CD4-positive, alpha-beta T cell (primary cell): Measurements from ENCODE around the gene USP37. TPM values are rescaled to one million over a fixed set of nuclear protein-coding genes. Genes with fewer than 3 reads are reported as not detected.

Source experiments
- ATAC-seq: fragments of 200-7000 bp; cut with Tn5 transposase; one replicate; pipeline ENCODE4 v1.10.0; 2022; ENCODE audit warnings: mild to moderate bottlenecking; ENCODE audit not compliant: poor library complexity
- CTCF ChIA-PET: fragments of 350-600 bp; sonication (Branson Sonifier 250); formaldehyde crosslinking; loops from one replicate; lab custom pipeline; 2021; ENCODE audit warnings: antibody characterized with exemption, inconsistent platforms; lab: Charles Lee
- POLR2A ChIA-PET: fragments of 350-600 bp; sonication (Branson Sonifier 250); formaldehyde crosslinking; loops from one replicate; lab custom pipeline; 2021; ENCODE audit warnings: antibody characterized with exemption, inconsistent platforms; lab: Charles Lee
- DNase-seq, 14 experiments: peaks; one replicate each; pipeline ENCODE4 v3.0.0-alpha.2; 2013 to 2020; ENCODE audit warnings: mixed read lengths in 2 of 14
- H3K27ac ChIP-seq, 2 donors: one replicate each; pipeline versions ENCODE4 v1.5.1 to v1.7.0; 2013; ENCODE audit warnings: low read length in 2 of 2, low read depth in 1 of 2, mild to moderate bottlenecking in 1 of 2
- H3K27me3 ChIP-seq, 2 experiments: 1 replicate in 1 of 2; 2 replicates in 1 of 2; pipeline versions ENCODE4 v1.6.1 to v1.7.0; 2013; ENCODE audit warnings: low read length in 2 of 2, control low read depth in 1 of 2, mild to moderate bottlenecking in 1 of 2, moderate library complexity in 1 of 2; ENCODE audit not compliant: insufficient read depth in 2 of 2, control insufficient read depth in 1 of 2
- H3K36me3 ChIP-seq: one replicate; pipeline ENCODE4 v1.6.1; 2013; ENCODE audit warnings: low read length, control low read depth; ENCODE audit not compliant: insufficient read depth
- H3K4me1 ChIP-seq: one replicate; pipeline ENCODE4 v1.6.1; 2013; ENCODE audit warnings: low read length, control low read depth; ENCODE audit not compliant: insufficient read depth
- H3K4me3 ChIP-seq: one replicate; pipeline ENCODE4 v1.5.1; 2013; ENCODE audit warnings: mild to moderate bottlenecking, low read length, moderate library complexity
- H3K9me3 ChIP-seq, 2 experiments: 1 replicate in 1 of 2; 2 replicates in 1 of 2; pipeline versions ENCODE4 v1.6.1 to v1.7.0; 2013; ENCODE audit warnings: low read length in 2 of 2, mild to moderate bottlenecking in 2 of 2, control low read depth in 1 of 2, moderate library complexity in 1 of 2; ENCODE audit not compliant: control insufficient read depth in 1 of 2, insufficient read depth in 1 of 2
- H3K27ac Mint-ChIP-seq: one replicate; pipeline ENCODE4 v1.8.0; 2020; ENCODE audit warnings: mixed read lengths
- H3K27me3 Mint-ChIP-seq: one replicate; pipeline ENCODE4 v1.8.0; 2021; ENCODE audit warnings: mixed read lengths
- H3K36me3 Mint-ChIP-seq: one replicate; pipeline ENCODE4 v1.8.0; 2021; ENCODE audit warnings: low read depth, mixed read lengths
- H3K4me1 Mint-ChIP-seq: one replicate; pipeline ENCODE4 v1.8.0; 2021; ENCODE audit warnings: low read depth, mixed read lengths
- H3K4me3 Mint-ChIP-seq: one replicate; pipeline ENCODE4 v1.8.0; 2020; ENCODE audit warnings: mild to moderate bottlenecking, mixed read lengths
- H3K9me3 Mint-ChIP-seq: one replicate; pipeline ENCODE4 v1.8.0; 2020; ENCODE audit warnings: mixed read lengths
- intact Hi-C, 2 experiments: fragments of 100-400 bp; cut with DNase I in 1 of 2; cut with micrococcal nuclease in 1 of 2; formaldehyde crosslinking; loops; one replicate each; pipeline versions ENCODE4 v1.15.1 to v1.9.0; 2023 to 2025; cut with DNase I, micrococcal nuclease
- total RNA-seq, 174 experiments: library from RNA in 2 of 174; stranded (reverse) in 2 of 174; gene quantifications; one replicate each; pipeline ENCODE4 v1.2.3 and lab custom pipeline; 2021 to 2026
- TF ChIP-seq, protein P1 (sequence below): fragments of 200-600 bp; IDR thresholded peaks from one replicate; pipeline ENCODE4 v1.8.0; 2022; ENCODE audit warnings: antibody characterized with exemption, mild to moderate bottlenecking

The USP37 gene
- total RNA-seq, 2 experiments from 2014 or later = 20.2 to 24.4 TPM

DNA sequence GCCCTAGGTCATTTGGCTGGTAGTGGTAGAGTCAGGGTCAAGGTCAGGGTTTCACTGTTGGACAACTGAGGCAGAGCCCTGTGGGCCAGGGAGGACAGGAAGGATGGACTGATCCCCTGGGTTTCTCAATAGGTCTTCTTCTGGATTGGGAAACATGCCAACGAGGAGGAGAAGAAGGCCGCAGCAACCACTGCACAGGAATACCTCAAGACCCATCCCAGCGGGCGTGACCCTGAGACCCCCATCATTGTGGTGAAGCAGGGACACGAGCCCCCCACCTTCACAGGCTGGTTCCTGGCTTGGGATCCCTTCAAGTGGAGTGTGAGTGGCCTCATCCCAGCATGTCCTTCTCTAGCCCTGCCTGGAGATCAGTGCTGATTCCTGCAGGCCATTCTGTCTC is 131.2 kb downstream of the USP37 start:
- H3K27me3 ChIP-seq = peaks cover 0 to 2% of the 10 kb centered on the region in 2 experiments
- Mint-ChIP-seq H3K27ac (no peak overlapping the region), H3K27me3 (no peaks in the 10 kb centered on the region), H3K4me1 (no peaks in the 10 kb centered on the region), H3K36me3 (no peaks in the 10 kb centered on the region), H3K4me3 (no peak overlapping the region), H3K9me3 (no peaks in the 10 kb centered on the region)
- H3K4me1 ChIP-seq = no peaks in the 10 kb centered on the region
- no peak overlapping the region for H3K27ac ChIP-seq
- ChIA-PET CTCF (interaction anchor here (0.9 kb wide), 1 partner anchor 20 kb away, joined by 3 read pairs; no protein-coding TSS in a partner anchor), POLR2A (no interaction called here)
- DNase-seq (no peak), ATAC-seq (no peak)
- intact Hi-C loops = no loop called here
- H3K9me3 ChIP-seq = no peaks in the 10 kb centered on the region
- TF ChIP-seq, protein P1, sequence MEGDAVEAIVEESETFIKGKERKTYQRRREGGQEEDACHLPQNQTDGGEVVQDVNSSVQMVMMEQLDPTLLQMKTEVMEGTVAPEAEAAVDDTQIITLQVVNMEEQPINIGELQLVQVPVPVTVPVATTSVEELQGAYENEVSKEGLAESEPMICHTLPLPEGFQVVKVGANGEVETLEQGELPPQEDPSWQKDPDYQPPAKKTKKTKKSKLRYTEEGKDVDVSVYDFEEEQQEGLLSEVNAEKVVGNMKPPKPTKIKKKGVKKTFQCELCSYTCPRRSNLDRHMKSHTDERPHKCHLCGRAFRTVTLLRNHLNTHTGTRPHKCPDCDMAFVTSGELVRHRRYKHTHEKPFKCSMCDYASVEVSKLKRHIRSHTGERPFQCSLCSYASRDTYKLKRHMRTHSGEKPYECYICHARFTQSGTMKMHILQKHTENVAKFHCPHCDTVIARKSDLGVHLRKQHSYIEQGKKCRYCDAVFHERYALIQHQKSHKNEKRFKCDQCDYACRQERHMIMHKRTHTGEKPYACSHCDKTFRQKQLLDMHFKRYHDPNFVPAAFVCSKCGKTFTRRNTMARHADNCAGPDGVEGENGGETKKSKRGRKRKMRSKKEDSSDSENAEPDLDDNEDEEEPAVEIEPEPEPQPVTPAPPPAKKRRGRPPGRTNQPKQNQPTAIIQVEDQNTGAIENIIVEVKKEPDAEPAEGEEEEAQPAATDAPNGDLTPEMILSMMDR = no peak
- no peak overlapping the region for H3K4me3 ChIP-seq
- no peaks in the 10 kb centered on the region for H3K36me3 ChIP-seq

DNA sequence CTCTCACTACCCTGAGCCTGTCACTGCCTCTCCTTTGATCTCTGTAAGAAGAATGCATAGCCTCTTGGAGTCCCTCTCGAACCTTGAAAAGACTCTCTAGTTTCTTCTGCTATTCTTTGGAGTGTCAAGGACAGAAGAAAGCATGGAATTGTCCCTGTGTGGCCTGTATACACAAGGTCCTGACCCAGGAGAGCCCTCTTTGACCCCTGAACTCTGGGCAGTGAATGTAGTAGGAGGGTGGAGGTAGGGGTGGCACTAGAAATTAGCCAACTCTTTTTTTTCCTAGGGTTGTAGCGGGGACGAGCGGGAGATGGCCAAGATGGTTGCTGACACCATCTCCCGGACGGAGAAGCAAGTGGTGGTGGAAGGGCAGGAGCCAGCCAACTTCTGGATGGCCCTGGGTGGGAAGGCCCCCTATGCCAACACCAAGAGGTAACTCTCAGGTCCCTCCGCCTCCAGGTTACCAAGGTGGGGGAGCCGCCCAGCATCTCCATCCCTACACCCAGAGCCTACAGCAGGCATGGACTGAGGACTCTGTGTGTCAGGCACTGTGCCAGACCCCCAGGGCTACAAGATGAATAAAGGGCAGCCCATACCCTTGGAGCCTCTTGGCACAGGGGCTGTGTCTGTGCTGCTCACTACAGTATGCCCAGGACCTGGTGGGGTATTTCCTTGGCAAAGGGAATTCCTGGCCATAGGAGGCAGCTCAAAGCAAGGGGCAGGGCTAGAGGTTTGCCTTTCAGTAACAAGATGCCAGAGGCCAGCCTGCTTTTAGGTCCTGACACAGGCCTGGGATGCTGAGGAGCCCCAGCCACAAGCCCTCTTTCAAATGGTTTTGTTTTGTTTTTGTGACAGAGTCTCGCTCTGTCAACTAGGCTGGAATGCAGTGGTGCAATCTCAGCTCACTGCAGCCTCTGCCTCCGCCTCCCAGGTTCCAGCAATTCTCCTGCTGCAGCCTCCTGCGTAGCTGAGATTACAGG is 132.9 kb downstream of the USP37 start:
- Histone ChIP-seq H3K9me3 (no peaks in the 10 kb centered on the region), H3K27me3 (peaks cover 0 to 3% of the 10 kb centered on the region in 2 experiments), H3K4me3 (no peak overlapping the region), H3K27ac (no peak overlapping the region), H3K4me1 (no peaks in the 10 kb centered on the region), H3K36me3 (no peaks in the 10 kb centered on the region)
- CTCF ChIA-PET = no interaction called here
- DNase-seq (no peak), ATAC-seq (no peak)
- no peaks in the 10 kb centered on the region for H3K9me3 Mint-ChIP-seq
- no peak overlapping the region for H3K27ac Mint-ChIP-seq
- no peak overlapping the region for H3K4me3 Mint-ChIP-seq
- POLR2A ChIA-PET = no interaction called here
- TF ChIP-seq, protein P1 = no peak
- H3K36me3 Mint-ChIP-seq = no peaks in the 10 kb centered on the region
- intact Hi-C loops = no loop called here
- no peaks in the 10 kb centered on the region for H3K27me3 Mint-ChIP-seq
- no peaks in the 10 kb centered on the region for H3K4me1 Mint-ChIP-seq

DNA sequence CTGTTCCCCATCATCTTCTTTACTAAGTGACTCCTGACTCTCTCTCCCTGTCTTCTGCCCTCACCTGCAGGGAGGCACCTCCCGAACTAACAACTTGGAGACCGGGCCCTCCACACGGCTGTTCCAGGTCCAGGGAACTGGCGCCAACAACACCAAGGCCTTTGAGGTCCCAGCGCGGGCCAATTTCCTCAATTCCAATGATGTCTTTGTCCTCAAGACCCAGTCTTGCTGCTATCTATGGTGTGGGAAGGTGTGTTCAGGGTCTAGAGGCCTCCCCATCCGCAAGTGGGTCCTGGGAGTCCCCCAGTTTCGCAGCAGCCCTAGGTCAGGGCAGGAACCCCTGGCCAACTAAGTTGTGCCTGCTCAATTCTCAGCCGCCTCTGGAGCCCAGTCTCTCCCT is 133.7 kb downstream of the USP37 start:
- Mint-ChIP-seq H3K27me3 (no peaks in the 10 kb centered on the region), H3K4me1 (no peaks in the 10 kb centered on the region), H3K9me3 (no peaks in the 10 kb centered on the region), H3K27ac (no peak overlapping the region), H3K4me3 (no peak overlapping the region), H3K36me3 (no peaks in the 10 kb centered on the region)
- Histone ChIP-seq H3K27ac (no peak overlapping the region), H3K9me3 (no peaks in the 10 kb centered on the region), H3K4me3 (no peak overlapping the region), H3K36me3 (no peaks in the 10 kb centered on the region), H3K4me1 (no peaks in the 10 kb centered on the region), H3K27me3 (peaks cover 0 to 3% of the 10 kb centered on the region in 2 experiments)
- intact Hi-C loops = no loop called here
- ATAC-seq (no peak), DNase-seq (no peak)
- POLR2A ChIA-PET = no interaction called here
- CTCF ChIA-PET = no interaction called here
- TF ChIP-seq, protein P1 = no peak
